NCI-H1436 treated with DMSO at 0.1 percent for 48 hours (cell line): ENCODE results near the gene FMN2.

Source experiments
- DNase-seq: peaks from one replicate; lab custom pipeline; 2025; lab: John Stamatoyannopoulos, UW

FMN2 gene

GRCh38 chr1:240098534-240098933 is 6.9 kb downstream of the FMN2 start:
- DNase-seq = no peak

GRCh38 chr1:240099329-240099728 is 7.6 kb downstream of the FMN2 start:
- DNase-seq = no peak

GRCh38 chr1:240099748-240100147 is 8.1 kb downstream of the FMN2 start:
- no peak for DNase-seq

- DNase-seq = no peak
These were observed 8.8 kb downstream of the FMN2 start for GRCh38 chr1:240100371-240100934.

GRCh38 chr1:240101306-240101705 is 9.6 kb downstream of the FMN2 start:
- no peak for DNase-seq

- no peak for DNase-seq
These were observed 10.1 kb downstream of the FMN2 start for GRCh38 chr1:240101737-240102136.

- DNase-seq = no peak
These were observed 13.0 kb downstream of the FMN2 start for GRCh38 chr1:240104672-240105071.

- no peak for DNase-seq
These were observed 15.5 kb downstream of the FMN2 start for GRCh38 chr1:240107058-240107684.

GRCh38 chr1:240109130-240109529 is 17.4 kb downstream of the FMN2 start:
- DNase-seq = no peak

- DNase-seq = no peak
These were observed 18.4 kb downstream of the FMN2 start for GRCh38 chr1:240109920-240110636.

- no peak for DNase-seq
These were observed 19.9 kb downstream of the FMN2 start for GRCh38 chr1:240111558-240111957.

GRCh38 chr1:240114222-240114621 is 22.5 kb downstream of the FMN2 start:
- DNase-seq = no peak

- DNase-seq = no peak
These were observed 24.1 kb downstream of the FMN2 start for GRCh38 chr1:240115831-240116230.

- DNase-seq = no peak
These were observed 25.4 kb downstream of the FMN2 start for GRCh38 chr1:240116831-240117769.

- DNase-seq = no peak
These were observed 26.2 kb downstream of the FMN2 start for GRCh38 chr1:240117930-240118329.

GRCh38 chr1:240122639-240123613 is 31.2 kb downstream of the FMN2 start:
- DNase-seq = peak; percentile 85

- no peak for DNase-seq
These were observed 35.1 kb downstream of the FMN2 start for GRCh38 chr1:240126821-240127220.

- no peak for DNase-seq
These were observed 36.7 kb downstream of the FMN2 start for GRCh38 chr1:240128366-240128765.

- DNase-seq = no peak
These were observed 42.4 kb downstream of the FMN2 start for GRCh38 chr1:240134113-240134512.

- DNase-seq = no peak
These were observed 42.9 kb downstream of the FMN2 start for GRCh38 chr1:240134596-240134995.

GRCh38 chr1:240136402-240136801 is 44.7 kb downstream of the FMN2 start:
- DNase-seq = no peak
